HG03558 (cell line): ENCODE data around the gene AATK.

ENCODE experiments used
- ATAC-seq: cut with Tn5 transposase; IDR thresholded peaks from one replicate; pipeline ENCODE4 v1.9.1; 2021; ENCODE audit warnings: moderate number of reproducible peaks; ENCODE audit not compliant: unreplicated experiment; ENCODE audit errors: extremely low read depth

Gene AATK

GRCh38 chr17:81119223-81120148 is 46.5 kb downstream of the AATK start:
- no peak for ATAC-seq

- no peak for ATAC-seq
These were observed 47.5 kb downstream of the AATK start for GRCh38 chr17:81118308-81119221.

GRCh38 chr17:81117672-81118198 is 48.3 kb downstream of the AATK start:
- ATAC-seq: no peak

- ATAC-seq: no peak
These were observed 49.3 kb downstream of the AATK start for GRCh38 chr17:81116704-81117103.

GRCh38 chr17:81115749-81116464 is 50.1 kb downstream of the AATK start:
- no peak for ATAC-seq

GRCh38 chr17:81115219-81115618 is 50.8 kb downstream of the AATK start:
- ATAC-seq: no peak

GRCh38 chr17:81114351-81115093 is 51.5 kb downstream of the AATK start:
- no peak for ATAC-seq

- ATAC-seq: no peak
These were observed 52.8 kb downstream of the AATK start for GRCh38 chr17:81113158-81113724.

- no peak for ATAC-seq
These were observed 53.6 kb downstream of the AATK start for GRCh38 chr17:81112450-81112849.

GRCh38 chr17:81111066-81111465 is 55.0 kb downstream of the AATK start:
- no peak for ATAC-seq

- ATAC-seq: no peak
These were observed 55.5 kb downstream of the AATK start for GRCh38 chr17:81110488-81111040.

GRCh38 chr17:81109957-81110356 is 56.1 kb downstream of the AATK start:
- no peak for ATAC-seq

- no peak for ATAC-seq
These were observed 57.8 kb downstream of the AATK start for GRCh38 chr17:81108220-81108619.

GRCh38 chr17:81106716-81107115 is 59.3 kb downstream of the AATK start:
- no peak for ATAC-seq

- no peak for ATAC-seq
These were observed 62.6 kb downstream of the AATK start for GRCh38 chr17:81103379-81103778.

GRCh38 chr17:81102869-81103268 is 63.2 kb downstream of the AATK start:
- ATAC-seq: no peak

- no peak for ATAC-seq
These were observed 63.7 kb downstream of the AATK start for GRCh38 chr17:81102352-81102751.

- ATAC-seq: no peak
These were observed 64.3 kb downstream of the AATK start for GRCh38 chr17:81101614-81102306.
